Osteoblast (primary cell): Measurements from ENCODE around the gene PAFAH1B1. TPM values are rescaled to one million over a fixed set of nuclear protein-coding genes. Genes with fewer than 3 reads are reported as not detected.

Experiments used
- DNase-seq: peaks from one replicate; pipeline ENCODE4 v3.0.0; 2011; ENCODE audit warnings: low spot score, mixed read lengths; ENCODE audit not compliant: insufficient read length; ENCODE audit errors: missing footprints
- H2AFZ ChIP-seq: 2 replicates; pipeline ENCODE4 v1.6.0; 2011; ENCODE audit warnings: mild to moderate bottlenecking, low read length
- H3K27ac ChIP-seq: 2 replicates; pipeline ENCODE4 v1.5.1; 2011; ENCODE audit warnings: mild to moderate bottlenecking, low read depth, low read length, moderate library complexity
- H3K27me3 ChIP-seq: 2 replicates; pipeline ENCODE4 v1.6.0; 2012; ENCODE audit warnings: mild to moderate bottlenecking, control low read depth, inconsistent platforms, low read length, moderate library complexity; ENCODE audit not compliant: insufficient read depth
- H3K36me3 ChIP-seq: 2 replicates; pipeline ENCODE4 v1.5.1; 2011; ENCODE audit warnings: mild to moderate bottlenecking, low read length, control low read depth, moderate library complexity; ENCODE audit not compliant: insufficient read depth
- H3K4me1 ChIP-seq: 2 replicates; pipeline ENCODE4 v1.5.1; 2011; ENCODE audit warnings: mild to moderate bottlenecking, low read length, control low read depth, moderate library complexity; ENCODE audit not compliant: insufficient read depth
- H3K4me2 ChIP-seq: 2 replicates; pipeline ENCODE4 v1.6.0; 2011; ENCODE audit warnings: mild to moderate bottlenecking, low read length; ENCODE audit not compliant: insufficient read depth
- H3K4me3 ChIP-seq: fragments of 200-600 bp; sonication (generic); 3 replicates; pipeline ENCODE4 v1.5.1; 2012; ENCODE audit warnings: mild to moderate bottlenecking, low read length, inconsistent platforms; ENCODE audit not compliant: insufficient read depth
- H3K79me2 ChIP-seq: 2 replicates; pipeline ENCODE4 v1.6.0; 2012; ENCODE audit warnings: mild to moderate bottlenecking, low read length, control low read depth, inconsistent platforms; ENCODE audit not compliant: insufficient read depth
- H3K9me3 ChIP-seq: 2 replicates; pipeline ENCODE4 v1.5.1; 2011; ENCODE audit warnings: low read depth, low read length, control low read depth
- H4K20me1 ChIP-seq: 2 replicates; pipeline ENCODE4 v1.6.0; 2012; ENCODE audit warnings: mild to moderate bottlenecking, low read length, control low read depth; ENCODE audit not compliant: insufficient read depth
- total RNA-seq: library from RNA; depleted of rRNA; stranded (reverse); fragments of >200 nt; gene quantifications from 2 replicates; pipeline ENCODE4 v1.2.3, GENCODE V29; 2012
- TF ChIP-seq, protein P1 (sequence below): IDR thresholded peaks from 2 replicates; pipeline ENCODE4 v1.5.1; 2011; ENCODE audit warnings: mild to moderate bottlenecking, low read depth, low read length, moderate library complexity; ENCODE audit errors: extremely low read depth

Gene PAFAH1B1
- total RNA-seq, 1 donor = 128 TPM

- TF ChIP-seq, protein P1, sequence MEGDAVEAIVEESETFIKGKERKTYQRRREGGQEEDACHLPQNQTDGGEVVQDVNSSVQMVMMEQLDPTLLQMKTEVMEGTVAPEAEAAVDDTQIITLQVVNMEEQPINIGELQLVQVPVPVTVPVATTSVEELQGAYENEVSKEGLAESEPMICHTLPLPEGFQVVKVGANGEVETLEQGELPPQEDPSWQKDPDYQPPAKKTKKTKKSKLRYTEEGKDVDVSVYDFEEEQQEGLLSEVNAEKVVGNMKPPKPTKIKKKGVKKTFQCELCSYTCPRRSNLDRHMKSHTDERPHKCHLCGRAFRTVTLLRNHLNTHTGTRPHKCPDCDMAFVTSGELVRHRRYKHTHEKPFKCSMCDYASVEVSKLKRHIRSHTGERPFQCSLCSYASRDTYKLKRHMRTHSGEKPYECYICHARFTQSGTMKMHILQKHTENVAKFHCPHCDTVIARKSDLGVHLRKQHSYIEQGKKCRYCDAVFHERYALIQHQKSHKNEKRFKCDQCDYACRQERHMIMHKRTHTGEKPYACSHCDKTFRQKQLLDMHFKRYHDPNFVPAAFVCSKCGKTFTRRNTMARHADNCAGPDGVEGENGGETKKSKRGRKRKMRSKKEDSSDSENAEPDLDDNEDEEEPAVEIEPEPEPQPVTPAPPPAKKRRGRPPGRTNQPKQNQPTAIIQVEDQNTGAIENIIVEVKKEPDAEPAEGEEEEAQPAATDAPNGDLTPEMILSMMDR = no peak
- no peak overlapping the region for H3K27ac ChIP-seq
- peaks cover 27% of the 10 kb centered on the region for H3K79me2 ChIP-seq
- peak; percentile 80 for DNase-seq
- H3K4me3 ChIP-seq = no peak overlapping the region
- H3K36me3 ChIP-seq = peaks cover 34% of the 10 kb centered on the region
- H3K4me2 ChIP-seq = no peak overlapping the region
- H3K9me3 ChIP-seq = no peaks in the 10 kb centered on the region
- peaks cover 5% of the 10 kb centered on the region for H3K4me1 ChIP-seq
- H2AFZ ChIP-seq = no peak overlapping the region
- H4K20me1 ChIP-seq = peaks cover 29% of the 10 kb centered on the region
- H3K27me3 ChIP-seq = no peaks in the 10 kb centered on the region
Measured at GRCh38 chr17:2701161-2701995, 107.9 kb downstream of the PAFAH1B1 start.

DNA sequence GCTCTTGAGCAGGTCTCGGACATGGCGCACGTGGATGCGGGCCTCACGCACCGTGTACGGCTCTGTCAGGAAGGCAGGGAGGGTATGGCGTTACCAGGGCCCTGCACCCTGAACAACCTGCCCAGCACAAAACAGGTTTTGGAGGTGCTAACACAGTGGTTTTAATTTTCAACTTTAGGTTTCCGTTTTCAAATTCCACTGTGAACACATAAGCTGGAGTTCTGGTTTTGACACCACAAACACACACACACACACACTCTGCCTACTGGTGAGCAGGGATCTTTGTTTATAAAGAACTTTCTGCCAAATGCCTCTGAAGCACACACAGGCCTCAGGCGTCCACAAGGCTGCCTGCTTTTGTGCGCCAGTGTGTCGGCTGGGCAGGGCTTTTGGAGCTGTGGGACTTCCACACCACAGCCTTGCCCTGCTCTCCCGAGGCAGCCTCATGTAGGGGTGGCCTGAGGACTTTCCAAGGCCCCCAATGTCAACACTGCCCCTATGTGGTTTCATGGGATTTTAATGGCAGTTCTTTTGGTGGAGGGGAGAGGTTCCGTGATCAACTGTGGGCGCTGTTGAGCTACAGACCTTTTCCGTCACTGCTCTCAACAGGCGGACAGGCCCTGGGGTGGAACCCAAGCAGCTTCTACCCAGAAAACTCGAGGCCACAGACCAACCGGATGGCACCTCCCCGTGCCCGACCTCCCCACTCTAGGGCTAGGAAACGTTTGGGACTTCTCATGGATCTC is 108.7 kb downstream of the PAFAH1B1 start:
- no peaks in the 10 kb centered on the region for H3K9me3 ChIP-seq
- DNase-seq = peak; percentile 74
- TF ChIP-seq, protein P1 = no peak
- H3K79me2 ChIP-seq = peaks cover 35% of the 10 kb centered on the region
- peaks cover 32% of the 10 kb centered on the region for H4K20me1 ChIP-seq
- no peak overlapping the region for H3K4me3 ChIP-seq
- H2AFZ ChIP-seq = no peak overlapping the region
- H3K4me2 ChIP-seq = no peak overlapping the region
- H3K36me3 ChIP-seq = peaks cover 34% of the 10 kb centered on the region
- peaks cover 5% of the 10 kb centered on the region for H3K4me1 ChIP-seq
- no peaks in the 10 kb centered on the region for H3K27me3 ChIP-seq
- no peak overlapping the region for H3K27ac ChIP-seq

DNA sequence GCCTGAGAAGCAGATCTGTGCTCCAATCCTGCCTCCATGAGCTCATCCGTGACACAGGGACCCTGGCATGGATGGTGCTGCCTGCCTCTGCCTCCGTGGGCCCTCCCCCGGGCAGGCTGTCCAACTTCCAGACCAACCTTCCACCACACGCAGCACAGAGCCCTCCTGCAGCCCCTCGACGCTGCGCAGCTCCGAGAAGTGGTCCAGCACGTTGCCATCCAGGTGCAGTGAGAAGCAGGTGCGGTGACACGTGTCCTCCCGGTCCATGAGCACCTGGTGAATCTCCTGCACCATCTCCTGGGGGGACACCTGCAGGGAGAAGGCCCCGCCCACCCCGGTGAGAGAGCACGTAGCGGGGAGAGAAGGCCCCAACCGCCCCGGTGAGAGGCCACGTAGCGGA is 109.7 kb downstream of the PAFAH1B1 start:
- H3K27ac ChIP-seq = no peak overlapping the region
- TF ChIP-seq, protein P1 = no peak
- H3K4me2 ChIP-seq = no peak overlapping the region
- H4K20me1 ChIP-seq = peaks cover 35% of the 10 kb centered on the region
- H3K9me3 ChIP-seq = no peaks in the 10 kb centered on the region
- H3K4me3 ChIP-seq = no peak overlapping the region
- H3K36me3 ChIP-seq = peaks cover 26% of the 10 kb centered on the region
- H3K27me3 ChIP-seq = no peaks in the 10 kb centered on the region
- H3K79me2 ChIP-seq = peaks cover 45% of the 10 kb centered on the region
- no peak overlapping the region for H2AFZ ChIP-seq
- peak; percentile 67 for DNase-seq
- H3K4me1 ChIP-seq = peaks cover 14% of the 10 kb centered on the region

GRCh38 chr17:2703606-2704005 is 110.2 kb downstream of the PAFAH1B1 start:
- H3K79me2 ChIP-seq = peaks cover 49% of the 10 kb centered on the region
- H3K9me3 ChIP-seq = no peaks in the 10 kb centered on the region
- peaks cover 19% of the 10 kb centered on the region for H3K4me1 ChIP-seq
- no peak overlapping the region for H3K4me2 ChIP-seq
- peaks cover 37% of the 10 kb centered on the region for H4K20me1 ChIP-seq
- peaks cover 21% of the 10 kb centered on the region for H3K36me3 ChIP-seq
- no peak overlapping the region for H3K4me3 ChIP-seq
- TF ChIP-seq, protein P1 = no peak
- H3K27ac ChIP-seq = no peak overlapping the region
- H3K27me3 ChIP-seq = no peaks in the 10 kb centered on the region
- H2AFZ ChIP-seq = no peak overlapping the region
- DNase-seq = no peak
